Neural cell (in vitro differentiated cells): ENCODE data around the gene MEGF9.

Source experiments
- EZH2 ChIP-seq: fragments of 200-600, 300-800 bp; shearing (Covaris generic), sonication (generic); IDR thresholded peaks from 2 replicates; pipeline ENCODE4 v1.6.1; 2014; ENCODE audit warnings: antibody characterized with exemption, low read length, borderline replicate concordance, mild to moderate bottlenecking; ENCODE audit not compliant: insufficient read depth, poor library complexity, severe bottlenecking
- MXI1 ChIP-seq: fragments of 450-650 bp; conservative IDR thresholded peaks from 2 replicates; pipeline ENCODE4 v1.6.1; 2014; ENCODE audit warnings: antibody characterized with exemption, mild to moderate bottlenecking; ENCODE audit not compliant: poor library complexity, severe bottlenecking
- POLR2AphosphoS5 ChIP-seq: IDR thresholded peaks from 2 replicates; pipeline ENCODE4 v1.6.1; 2012
- RAD21 ChIP-seq: fragments of 450-650 bp; conservative IDR thresholded peaks from 2 replicates; pipeline ENCODE4 v1.6.1; 2014; ENCODE audit warnings: antibody characterized with exemption, mild to moderate bottlenecking, moderate library complexity
- SMC3 ChIP-seq: fragments of 450-650 bp; conservative IDR thresholded peaks from 2 replicates; pipeline ENCODE4 v1.6.1; 2014; ENCODE audit warnings: antibody characterized with exemption, mild to moderate bottlenecking, moderate library complexity; ENCODE audit not compliant: poor library complexity
- TF ChIP-seq, protein P1 (sequence below): fragments of 450-650 bp; IDR thresholded peaks from 2 replicates; pipeline ENCODE4 v1.5.1; 2014; ENCODE audit warnings: antibody characterized with exemption, mild to moderate bottlenecking, moderate library complexity; ENCODE audit not compliant: poor library complexity, severe bottlenecking
- TF ChIP-seq, protein P2 (sequence below): IDR thresholded peaks from 2 replicates; pipeline ENCODE4 v1.6.1; 2012; ENCODE audit warnings: borderline replicate concordance

DNA sequence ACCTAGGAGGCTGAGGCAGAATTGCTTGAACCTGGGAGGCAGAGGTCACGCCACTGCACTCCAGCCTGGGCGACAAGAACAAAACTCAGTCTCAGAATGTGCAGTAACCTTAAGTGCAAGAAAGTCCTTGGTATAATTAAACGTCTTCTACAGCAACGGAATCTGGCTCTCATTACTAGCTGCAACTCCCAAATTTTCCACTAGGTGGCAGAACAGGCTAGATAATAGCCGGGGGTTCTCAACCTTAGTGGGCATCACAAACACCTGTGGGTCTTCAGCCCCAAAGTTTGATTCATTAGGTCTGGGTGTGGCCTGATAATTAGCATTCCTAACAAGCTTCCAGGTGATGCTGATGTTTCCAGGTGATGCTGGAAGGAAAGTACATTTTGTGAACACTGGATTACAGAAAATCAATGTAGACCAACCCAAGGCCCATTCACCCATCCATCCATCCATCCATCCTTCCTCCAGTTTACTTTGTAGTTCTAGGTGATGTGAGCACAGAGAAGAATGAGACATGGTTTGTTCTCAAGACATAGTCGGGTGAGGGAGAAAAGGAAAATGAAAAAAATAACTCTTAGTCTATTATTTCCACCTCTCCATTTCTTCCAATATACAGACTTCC, 41.7 kb upstream of the MEGF9 start:
- TF ChIP-seq, protein P1, sequence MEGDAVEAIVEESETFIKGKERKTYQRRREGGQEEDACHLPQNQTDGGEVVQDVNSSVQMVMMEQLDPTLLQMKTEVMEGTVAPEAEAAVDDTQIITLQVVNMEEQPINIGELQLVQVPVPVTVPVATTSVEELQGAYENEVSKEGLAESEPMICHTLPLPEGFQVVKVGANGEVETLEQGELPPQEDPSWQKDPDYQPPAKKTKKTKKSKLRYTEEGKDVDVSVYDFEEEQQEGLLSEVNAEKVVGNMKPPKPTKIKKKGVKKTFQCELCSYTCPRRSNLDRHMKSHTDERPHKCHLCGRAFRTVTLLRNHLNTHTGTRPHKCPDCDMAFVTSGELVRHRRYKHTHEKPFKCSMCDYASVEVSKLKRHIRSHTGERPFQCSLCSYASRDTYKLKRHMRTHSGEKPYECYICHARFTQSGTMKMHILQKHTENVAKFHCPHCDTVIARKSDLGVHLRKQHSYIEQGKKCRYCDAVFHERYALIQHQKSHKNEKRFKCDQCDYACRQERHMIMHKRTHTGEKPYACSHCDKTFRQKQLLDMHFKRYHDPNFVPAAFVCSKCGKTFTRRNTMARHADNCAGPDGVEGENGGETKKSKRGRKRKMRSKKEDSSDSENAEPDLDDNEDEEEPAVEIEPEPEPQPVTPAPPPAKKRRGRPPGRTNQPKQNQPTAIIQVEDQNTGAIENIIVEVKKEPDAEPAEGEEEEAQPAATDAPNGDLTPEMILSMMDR, result peak; percentile 90
- peak; percentile 87 for TF ChIP-seq SMC3
- TF ChIP-seq POLR2AphosphoS5, result no peak
- peak; percentile 92 for TF ChIP-seq RAD21
- TF ChIP-seq MXI1, result no peak
- no peak for TF ChIP-seq EZH2
- TF ChIP-seq, protein P2, sequence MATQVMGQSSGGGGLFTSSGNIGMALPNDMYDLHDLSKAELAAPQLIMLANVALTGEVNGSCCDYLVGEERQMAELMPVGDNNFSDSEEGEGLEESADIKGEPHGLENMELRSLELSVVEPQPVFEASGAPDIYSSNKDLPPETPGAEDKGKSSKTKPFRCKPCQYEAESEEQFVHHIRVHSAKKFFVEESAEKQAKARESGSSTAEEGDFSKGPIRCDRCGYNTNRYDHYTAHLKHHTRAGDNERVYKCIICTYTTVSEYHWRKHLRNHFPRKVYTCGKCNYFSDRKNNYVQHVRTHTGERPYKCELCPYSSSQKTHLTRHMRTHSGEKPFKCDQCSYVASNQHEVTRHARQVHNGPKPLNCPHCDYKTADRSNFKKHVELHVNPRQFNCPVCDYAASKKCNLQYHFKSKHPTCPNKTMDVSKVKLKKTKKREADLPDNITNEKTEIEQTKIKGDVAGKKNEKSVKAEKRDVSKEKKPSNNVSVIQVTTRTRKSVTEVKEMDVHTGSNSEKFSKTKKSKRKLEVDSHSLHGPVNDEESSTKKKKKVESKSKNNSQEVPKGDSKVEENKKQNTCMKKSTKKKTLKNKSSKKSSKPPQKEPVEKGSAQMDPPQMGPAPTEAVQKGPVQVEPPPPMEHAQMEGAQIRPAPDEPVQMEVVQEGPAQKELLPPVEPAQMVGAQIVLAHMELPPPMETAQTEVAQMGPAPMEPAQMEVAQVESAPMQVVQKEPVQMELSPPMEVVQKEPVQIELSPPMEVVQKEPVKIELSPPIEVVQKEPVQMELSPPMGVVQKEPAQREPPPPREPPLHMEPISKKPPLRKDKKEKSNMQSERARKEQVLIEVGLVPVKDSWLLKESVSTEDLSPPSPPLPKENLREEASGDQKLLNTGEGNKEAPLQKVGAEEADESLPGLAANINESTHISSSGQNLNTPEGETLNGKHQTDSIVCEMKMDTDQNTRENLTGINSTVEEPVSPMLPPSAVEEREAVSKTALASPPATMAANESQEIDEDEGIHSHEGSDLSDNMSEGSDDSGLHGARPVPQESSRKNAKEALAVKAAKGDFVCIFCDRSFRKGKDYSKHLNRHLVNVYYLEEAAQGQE, result no peak
